SK-N-SH (cell line): ENCODE data around the gene CEBPG. TPM values are rescaled to one million over a fixed set of nuclear protein-coding genes. Genes with fewer than 3 reads are reported as not detected.

ENCODE experiments used
- CTCF ChIA-PET: fragments of 300-600, 350-600 bp; formaldehyde crosslinking; extraction: SDS; loops from one replicate; lab custom pipeline; 2021; lab: Yijun Ruan, JAX
- POLR2A ChIA-PET: fragments of 350-600 bp; sonication (Branson Sonifier 250); formaldehyde crosslinking; extraction: SDS; loops from one replicate; lab custom pipeline; 2020; ENCODE audit warnings: antibody characterized with exemption, inconsistent platforms; lab: Yijun Ruan, JAX
- DNase-seq: peaks from one replicate; pipeline ENCODE4 v3.0.0; 2012
- H2AFZ ChIP-seq: fragments of 200-600 bp; sonication (generic); 2 replicates; pipeline ENCODE4 v1.8.1; 2016; ENCODE audit warnings: antibody characterized with exemption, mild to moderate bottlenecking, low read depth
- H3F3A ChIP-seq: fragments of 200-600 bp; sonication (generic); replicated peaks from 2 replicates; pipeline ENCODE3; 2016; ENCODE audit warnings: antibody characterized with exemption, mild to moderate bottlenecking; ENCODE audit not compliant: insufficient read depth
- H3K27ac ChIP-seq, 2 experiments: fragments of 200-500 bp in 1 of 2; fragments of 200-600 bp in 1 of 2; sonication (Bioruptor generic) in 1 of 2; sonication (generic), shearing (Covaris generic) in 1 of 2; 2 replicates each; pipeline versions ENCODE4 v1.5.1 to v1.6.1; 2014 to 2016; ENCODE audit warnings: low read depth in 2 of 2, inconsistent platforms in 1 of 2, low read length in 1 of 2, mild to moderate bottlenecking in 1 of 2, mixed read lengths in 1 of 2
- H3K27me3 ChIP-seq: fragments of 200-600 bp; sonication (generic), shearing (Covaris generic); 2 replicates; pipeline ENCODE4 v1.6.1; 2016; ENCODE audit warnings: mixed run types; ENCODE audit not compliant: insufficient read depth
- H3K36me3 ChIP-seq, 2 experiments: fragments of 200-500 bp in 1 of 2; fragments of 200-600 bp in 1 of 2; sonication (Bioruptor generic) in 1 of 2; sonication (generic) in 1 of 2; replicated peaks in 1 of 2; 2 replicates each; pipeline versions ENCODE3 to v1.5.1; 2014 to 2016; ENCODE audit warnings: low read length in 1 of 2, mild to moderate bottlenecking in 1 of 2; ENCODE audit not compliant: insufficient read depth in 2 of 2, control insufficient read depth in 1 of 2
- H3K4me1 ChIP-seq, 2 experiments: fragments of 200-500 bp in 1 of 2; fragments of 200-600 bp in 1 of 2; sonication (Bioruptor generic) in 1 of 2; sonication (generic), shearing (Covaris generic) in 1 of 2; 2 replicates each; pipeline versions ENCODE4 v1.5.1 to v1.6.1; 2014 to 2016; ENCODE audit warnings: low read depth in 1 of 2, low read length in 1 of 2, mixed run types in 1 of 2; ENCODE audit not compliant: insufficient read depth in 2 of 2, control insufficient read depth in 1 of 2
- H3K4me2 ChIP-seq: fragments of 200-600 bp; sonication (generic), shearing (Covaris generic); 2 replicates; pipeline ENCODE4 v1.6.1; 2017; ENCODE audit warnings: mixed run types
- H3K4me3 ChIP-seq, 2 experiments: fragments of 200-500 bp in 1 of 2; fragments of 200-600 bp in 1 of 2; sonication (Bioruptor generic) in 1 of 2; sonication (generic), shearing (Covaris generic) in 1 of 2; 2 replicates each; pipeline versions ENCODE4 v1.5.1 to v1.8.1; 2014 to 2016; ENCODE audit warnings: low read depth in 2 of 2, inconsistent platforms in 1 of 2, low read length in 1 of 2, mild to moderate bottlenecking in 1 of 2, mixed read lengths in 1 of 2, moderate library complexity in 1 of 2
- H3K79me2 ChIP-seq: fragments of 200-600 bp; sonication (generic); 2 replicates; pipeline ENCODE4 v1.8.1; 2017; ENCODE audit warnings: mild to moderate bottlenecking; ENCODE audit not compliant: insufficient read depth
- H3K9ac ChIP-seq: fragments of 200-600 bp; sonication (generic); 2 replicates; pipeline ENCODE4 v1.6.1; 2017; ENCODE audit warnings: mixed run types
- H3K9me2 ChIP-seq: fragments of 200-600 bp; sonication (generic); 2 replicates; pipeline ENCODE4 v1.6.1; 2017; ENCODE audit warnings: mixed run types
- H3K9me3 ChIP-seq: fragments of 200-600 bp; sonication (generic); 2 replicates; pipeline ENCODE4 v1.6.1; 2017; ENCODE audit warnings: mixed run types, mild to moderate bottlenecking, moderate library complexity
- H4K20me1 ChIP-seq: fragments of 200-600 bp; sonication (generic); 2 replicates; pipeline ENCODE4 v1.6.1; 2017; ENCODE audit warnings: mild to moderate bottlenecking, mixed run types; ENCODE audit not compliant: insufficient read depth
- ELF1 ChIP-seq: IDR thresholded peaks from 2 replicates; pipeline ENCODE4 v1.4.0; 2012
- EZH2phosphoT487 ChIP-seq: fragments of 200-600 bp; sonication (generic); IDR thresholded peaks from 2 replicates; pipeline ENCODE4 v1.6.1; 2017; ENCODE audit warnings: low read depth, mixed run types, mild to moderate bottlenecking, antibody characterized with exemption, moderate library complexity, borderline replicate concordance
- FOSL2 ChIP-seq: IDR thresholded peaks from 2 replicates; pipeline ENCODE4 v1.4.0; 2012; ENCODE audit warnings: low read depth, mild to moderate bottlenecking, moderate library complexity, borderline replicate concordance
- FOXJ3 ChIP-seq: sonication (generic); formaldehyde crosslinking; IDR thresholded peaks from 2 replicates; pipeline ENCODE4 v1.5.1; 2020; ENCODE audit warnings: mild to moderate bottlenecking, missing genetic modification reagents
- FOXM1 ChIP-seq: IDR thresholded peaks from 2 replicates; pipeline ENCODE4 v1.4.0; 2012; ENCODE audit warnings: low read depth, mild to moderate bottlenecking
- GABPA ChIP-seq: IDR thresholded peaks from 2 replicates; pipeline ENCODE4 v1.4.0; 2012; ENCODE audit warnings: low read depth, mild to moderate bottlenecking
- GATA2 ChIP-seq: sonication (generic); formaldehyde crosslinking; IDR thresholded peaks from 2 replicates; pipeline ENCODE4 v1.5.0; 2020; ENCODE audit warnings: mild to moderate bottlenecking, missing genetic modification reagents
- JUND ChIP-seq: IDR thresholded peaks from 2 replicates; pipeline ENCODE4 v1.4.0; 2012
- MEF2A ChIP-seq: IDR thresholded peaks from 2 replicates; pipeline ENCODE4 v1.4.0; 2012; ENCODE audit warnings: low read depth, borderline replicate concordance
- MXI1 ChIP-seq: IDR thresholded peaks from 2 replicates; pipeline ENCODE4 v1.6.1; 2012; ENCODE audit warnings: mild to moderate bottlenecking, low read depth, low read length, improper control_type of control experiment
- NFIC ChIP-seq: IDR thresholded peaks from 2 replicates; pipeline ENCODE4 v1.4.0; 2012; ENCODE audit warnings: borderline replicate concordance
- NRF1 ChIP-seq: IDR thresholded peaks from 2 replicates; pipeline ENCODE4 v1.6.1; 2012; ENCODE audit warnings: low read depth, mild to moderate bottlenecking, low read length
- POLR2AphosphoS5 ChIP-seq: IDR thresholded peaks from 2 replicates; pipeline ENCODE4 v1.6.1; 2012; ENCODE audit warnings: low read depth, low read length
- RAD21 ChIP-seq: IDR thresholded peaks from 2 replicates; pipeline ENCODE4 v1.6.1; 2012; ENCODE audit warnings: mild to moderate bottlenecking, low read length
- RCOR1 ChIP-seq: fragments of 150-350 bp; IDR thresholded peaks from 2 replicates; pipeline ENCODE4 v1.6.1; 2017; ENCODE audit warnings: antibody characterized with exemption, low read length
- RFX5 ChIP-seq: IDR thresholded peaks from 2 replicates; pipeline ENCODE4 v1.6.1; 2012; ENCODE audit warnings: mild to moderate bottlenecking, improper control_type of control experiment, low read length
- RXRA ChIP-seq: IDR thresholded peaks from 2 replicates; pipeline ENCODE4 v1.4.0; 2012; ENCODE audit warnings: low read depth, mild to moderate bottlenecking, borderline replicate concordance
- SIN3A ChIP-seq: IDR thresholded peaks from 2 replicates; pipeline ENCODE4 v1.6.1; 2012; ENCODE audit warnings: low read depth, mild to moderate bottlenecking, low read length, moderate library complexity, borderline replicate concordance
- SMC3 ChIP-seq: IDR thresholded peaks from 2 replicates; pipeline ENCODE4 v1.6.1; 2012; ENCODE audit warnings: low read depth, low read length, improper control_type of control experiment
- TAF1 ChIP-seq: IDR thresholded peaks from 2 replicates; pipeline ENCODE4 v1.6.1; 2012; ENCODE audit warnings: low read depth, mild to moderate bottlenecking, low read length, moderate library complexity, borderline replicate concordance
- TCF12 ChIP-seq: IDR thresholded peaks from 2 replicates; pipeline ENCODE4 v1.4.0; 2012
- TEAD4 ChIP-seq: IDR thresholded peaks from 2 replicates; pipeline ENCODE4 v1.4.0; 2012; ENCODE audit warnings: mild to moderate bottlenecking, borderline replicate concordance; ENCODE audit not compliant: insufficient read depth
- WGBS: methylation state at CpG from one replicate; pipeline ENCODE4 v1.1.6; 2017; ENCODE audit warnings: low lambda C conversion rate; 5-methylcytosine and 5-hydroxymethylcytosine counted together
- polyA plus RNA-seq, 3 experiments: library from polyadenylated mRNA; depleted of rRNA; stranded (reverse); fragments of >200 nt; gene quantifications; 2 replicates each; pipeline ENCODE4 v1.2.3, GENCODE V29; 2012
- TF ChIP-seq, protein P1 (sequence below): IDR thresholded peaks from 2 replicates; pipeline ENCODE4 v1.6.1; 2012; ENCODE audit warnings: mild to moderate bottlenecking, low read depth, low read length, moderate library complexity
- TF ChIP-seq, protein P2 (sequence below): IDR thresholded peaks from 2 replicates; pipeline ENCODE4 v1.4.0; 2012; ENCODE audit warnings: low read depth
- TF ChIP-seq, protein P3 (sequence below): fragments of 150-350 bp; IDR thresholded peaks from 2 replicates; pipeline ENCODE4 v1.6.1; 2017; ENCODE audit warnings: antibody characterized with exemption, low read length, low read depth, borderline replicate concordance
- TF ChIP-seq, protein P4 (sequence below): fragments of 150-350 bp; IDR thresholded peaks from 2 replicates; pipeline ENCODE4 v1.6.1; 2016; ENCODE audit warnings: mild to moderate bottlenecking, low read depth, low read length
- TF ChIP-seq, protein P5 (sequence below): IDR thresholded peaks from 2 replicates; pipeline ENCODE4 v1.4.0; 2012; ENCODE audit warnings: low read depth, borderline replicate concordance

Gene CEBPG
- polyA plus RNA-seq (2012; rRNA removed): 9.1 and 9.5 TPM in 2 replicates
- polyA plus RNA-seq (2012; cell fraction: cytosol; rRNA removed): 10.7 and 12.3 TPM in 2 replicates
- polyA plus RNA-seq (2012; cell fraction: nucleus; rRNA removed): 6.8 and 9.6 TPM in 2 replicates

DNA sequence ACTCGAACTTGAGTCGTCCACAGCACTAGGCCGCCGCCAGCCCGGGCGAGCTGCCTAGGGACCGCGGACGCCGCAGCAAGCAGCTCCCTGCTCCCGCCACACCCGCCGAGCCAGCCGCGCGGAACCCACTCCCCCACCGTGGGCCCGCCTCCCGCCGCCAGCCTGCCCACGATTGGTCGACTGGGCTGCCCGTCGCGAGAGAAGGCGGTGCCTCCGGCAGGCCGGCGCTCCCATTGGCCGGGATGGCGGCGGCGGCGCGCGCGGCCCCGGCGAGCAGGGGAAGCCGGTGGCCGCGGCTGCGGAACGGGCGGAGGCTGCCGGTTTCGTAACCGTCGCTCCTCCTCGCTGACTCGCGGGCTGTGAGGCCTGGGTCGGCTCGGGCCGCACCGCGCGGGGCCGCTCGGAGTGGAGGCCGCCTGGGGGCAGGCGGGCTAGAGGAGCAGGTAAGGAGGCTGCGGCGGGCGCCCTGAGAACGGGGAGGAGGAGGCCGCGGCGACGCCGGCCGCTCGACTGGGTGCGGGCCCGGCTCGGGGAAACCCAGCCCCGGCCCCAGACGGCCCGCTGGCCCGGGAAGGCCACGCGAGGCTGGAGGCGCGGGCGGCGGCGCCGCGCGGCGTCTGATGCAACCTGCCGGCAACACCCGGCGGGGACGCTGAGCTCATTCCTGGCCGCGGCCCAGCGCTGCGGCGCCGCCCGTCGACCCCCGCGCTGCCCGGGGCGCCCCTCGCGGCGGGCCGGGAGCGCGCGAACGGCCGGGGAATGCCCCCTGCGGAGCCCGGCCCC is at the start of gene CEBPG:
Gene CEBPG (plus strand): TSS at position 257 of the 783 bp plus-strand sequence. CDS start 5,531 bp downstream, outside the sequence.
- Histone ChIP-seq H3K4me2 (peak within 1 kb of the TSS; percentile 87), H3K9ac (peak within 1 kb of the TSS; percentile 94), H3K9me2 (no peaks in the 10 kb centered on the region), H3K27me3 (no peaks in the 10 kb centered on the region), H3K79me2 (peaks cover 46% of the 10 kb centered on the region), H2AFZ (peak within 1 kb of the TSS; percentile 94; the same call in 1 of the 2 replicates), H3K9me3 (no peaks in the 10 kb centered on the region), H3K4me1 (peaks cover 13 to 19% of the 10 kb centered on the region in 2 experiments; a peak in 3 of 4 replicates), H3F3A (peaks cover 14% of the 10 kb centered on the region), H3K36me3 (no peaks in the 10 kb centered on the region), H3K27ac (peak within 1 kb of the TSS; percentile 89 to 90), H4K20me1 (peaks cover 45% of the 10 kb centered on the region), H3K4me3 (peak within 1 kb of the TSS; percentile 78 to 83)
- peak; percentile 100 for DNase-seq
- CTCF ChIA-PET: interaction anchor here (0.7 to 3.4 kb wide), 14 partner anchors 10 to 723 kb away, joined by 3 to 21 read pairs (median 4); partner anchors contain the start of gene CEBPA
- WGBS: 2% methylated on average over 30 of the region's 118 CpGs
- POLR2A ChIA-PET: interaction anchor here (0.6 to 2.4 kb wide), 14 partner anchors 9 to 197 kb away, joined by 3 to 10 read pairs (median 4); partner anchors contain the start of genes CEBPA and SLC7A10
- no peak for TF ChIP-seq FOSL2
- TF ChIP-seq, protein P1, sequence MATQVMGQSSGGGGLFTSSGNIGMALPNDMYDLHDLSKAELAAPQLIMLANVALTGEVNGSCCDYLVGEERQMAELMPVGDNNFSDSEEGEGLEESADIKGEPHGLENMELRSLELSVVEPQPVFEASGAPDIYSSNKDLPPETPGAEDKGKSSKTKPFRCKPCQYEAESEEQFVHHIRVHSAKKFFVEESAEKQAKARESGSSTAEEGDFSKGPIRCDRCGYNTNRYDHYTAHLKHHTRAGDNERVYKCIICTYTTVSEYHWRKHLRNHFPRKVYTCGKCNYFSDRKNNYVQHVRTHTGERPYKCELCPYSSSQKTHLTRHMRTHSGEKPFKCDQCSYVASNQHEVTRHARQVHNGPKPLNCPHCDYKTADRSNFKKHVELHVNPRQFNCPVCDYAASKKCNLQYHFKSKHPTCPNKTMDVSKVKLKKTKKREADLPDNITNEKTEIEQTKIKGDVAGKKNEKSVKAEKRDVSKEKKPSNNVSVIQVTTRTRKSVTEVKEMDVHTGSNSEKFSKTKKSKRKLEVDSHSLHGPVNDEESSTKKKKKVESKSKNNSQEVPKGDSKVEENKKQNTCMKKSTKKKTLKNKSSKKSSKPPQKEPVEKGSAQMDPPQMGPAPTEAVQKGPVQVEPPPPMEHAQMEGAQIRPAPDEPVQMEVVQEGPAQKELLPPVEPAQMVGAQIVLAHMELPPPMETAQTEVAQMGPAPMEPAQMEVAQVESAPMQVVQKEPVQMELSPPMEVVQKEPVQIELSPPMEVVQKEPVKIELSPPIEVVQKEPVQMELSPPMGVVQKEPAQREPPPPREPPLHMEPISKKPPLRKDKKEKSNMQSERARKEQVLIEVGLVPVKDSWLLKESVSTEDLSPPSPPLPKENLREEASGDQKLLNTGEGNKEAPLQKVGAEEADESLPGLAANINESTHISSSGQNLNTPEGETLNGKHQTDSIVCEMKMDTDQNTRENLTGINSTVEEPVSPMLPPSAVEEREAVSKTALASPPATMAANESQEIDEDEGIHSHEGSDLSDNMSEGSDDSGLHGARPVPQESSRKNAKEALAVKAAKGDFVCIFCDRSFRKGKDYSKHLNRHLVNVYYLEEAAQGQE: no peak
- no peak for TF ChIP-seq NFIC
- TF ChIP-seq RAD21: no peak
- no peak for TF ChIP-seq SMC3
- TF ChIP-seq SIN3A: no peak
- TF ChIP-seq TEAD4: no peak
- TF ChIP-seq JUND: no peak
- TF ChIP-seq, protein P2, sequence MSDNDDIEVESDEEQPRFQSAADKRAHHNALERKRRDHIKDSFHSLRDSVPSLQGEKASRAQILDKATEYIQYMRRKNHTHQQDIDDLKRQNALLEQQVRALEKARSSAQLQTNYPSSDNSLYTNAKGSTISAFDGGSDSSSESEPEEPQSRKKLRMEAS: peak; percentile 45; the same call in 1 of the 2 replicates
- no peak for TF ChIP-seq TCF12
- TF ChIP-seq TAF1: peak; percentile 68; the same call in 1 of the 2 replicates
- TF ChIP-seq POLR2AphosphoS5: peak; percentile 62
- TF ChIP-seq MXI1: peak; percentile 46; the same call in 1 of the 2 replicates
- TF ChIP-seq RCOR1: no peak
- no peak for TF ChIP-seq EZH2phosphoT487
- peak; percentile 28; the same call in 1 of the 2 replicates for TF ChIP-seq FOXJ3 (CRISPR knock-in tag)
- TF ChIP-seq, protein P3, sequence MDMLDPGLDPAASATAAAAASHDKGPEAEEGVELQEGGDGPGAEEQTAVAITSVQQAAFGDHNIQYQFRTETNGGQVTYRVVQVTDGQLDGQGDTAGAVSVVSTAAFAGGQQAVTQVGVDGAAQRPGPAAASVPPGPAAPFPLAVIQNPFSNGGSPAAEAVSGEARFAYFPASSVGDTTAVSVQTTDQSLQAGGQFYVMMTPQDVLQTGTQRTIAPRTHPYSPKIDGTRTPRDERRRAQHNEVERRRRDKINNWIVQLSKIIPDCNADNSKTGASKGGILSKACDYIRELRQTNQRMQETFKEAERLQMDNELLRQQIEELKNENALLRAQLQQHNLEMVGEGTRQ: no peak
- TF ChIP-seq RFX5: no peak
- peak; percentile 25; the same call in 1 of the 2 replicates for TF ChIP-seq GABPA
- TF ChIP-seq FOXM1: no peak
- no peak for TF ChIP-seq ELF1
- TF ChIP-seq RXRA: no peak
- no peak for TF ChIP-seq GATA2
- TF ChIP-seq, protein P4, sequence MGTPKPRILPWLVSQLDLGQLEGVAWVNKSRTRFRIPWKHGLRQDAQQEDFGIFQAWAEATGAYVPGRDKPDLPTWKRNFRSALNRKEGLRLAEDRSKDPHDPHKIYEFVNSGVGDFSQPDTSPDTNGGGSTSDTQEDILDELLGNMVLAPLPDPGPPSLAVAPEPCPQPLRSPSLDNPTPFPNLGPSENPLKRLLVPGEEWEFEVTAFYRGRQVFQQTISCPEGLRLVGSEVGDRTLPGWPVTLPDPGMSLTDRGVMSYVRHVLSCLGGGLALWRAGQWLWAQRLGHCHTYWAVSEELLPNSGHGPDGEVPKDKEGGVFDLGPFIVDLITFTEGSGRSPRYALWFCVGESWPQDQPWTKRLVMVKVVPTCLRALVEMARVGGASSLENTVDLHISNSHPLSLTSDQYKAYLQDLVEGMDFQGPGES: peak; percentile 70
- no peak for TF ChIP-seq MEF2A
- peak; percentile 31; the same call in 1 of the 2 replicates for TF ChIP-seq NRF1
- TF ChIP-seq, protein P5, sequence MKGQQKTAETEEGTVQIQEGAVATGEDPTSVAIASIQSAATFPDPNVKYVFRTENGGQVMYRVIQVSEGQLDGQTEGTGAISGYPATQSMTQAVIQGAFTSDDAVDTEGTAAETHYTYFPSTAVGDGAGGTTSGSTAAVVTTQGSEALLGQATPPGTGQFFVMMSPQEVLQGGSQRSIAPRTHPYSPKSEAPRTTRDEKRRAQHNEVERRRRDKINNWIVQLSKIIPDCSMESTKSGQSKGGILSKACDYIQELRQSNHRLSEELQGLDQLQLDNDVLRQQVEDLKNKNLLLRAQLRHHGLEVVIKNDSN: no peak
